SW480 (cell line): ENCODE data around the gene ANAPC4.

Experiments used
- DNase-seq: peaks from one replicate; pipeline ENCODE4 v3.0.0-alpha.2; 2016; ENCODE audit warnings: low spot score

Gene ANAPC4

GRCh38 chr4:25378437-25378743 lies 1.3 kb downstream of the ANAPC4 start:
- no peak for DNase-seq

GRCh38 chr4:25379591-25379990 lies 2.5 kb downstream of the ANAPC4 start:
- DNase-seq, result no peak

- DNase-seq, result no peak
Observed at GRCh38 chr4:25383647-25384046, 6.6 kb downstream of the ANAPC4 start.

- DNase-seq, result no peak
Observed at GRCh38 chr4:25386926-25387325, 9.9 kb downstream of the ANAPC4 start.

GRCh38 chr4:25397305-25397704 lies 20.2 kb downstream of the ANAPC4 start:
- DNase-seq, result no peak

GRCh38 chr4:25399510-25399909 lies 22.4 kb downstream of the ANAPC4 start:
- no peak for DNase-seq

GRCh38 chr4:25401066-25401465 lies 24.0 kb downstream of the ANAPC4 start:
- DNase-seq, result no peak

GRCh38 chr4:25402521-25402920 lies 25.5 kb downstream of the ANAPC4 start:
- DNase-seq, result no peak

- DNase-seq, result no peak
Observed at GRCh38 chr4:25403699-25404098, 26.6 kb downstream of the ANAPC4 start.

GRCh38 chr4:25405453-25405852 lies 28.4 kb downstream of the ANAPC4 start:
- no peak for DNase-seq

- DNase-seq, result no peak
Observed at GRCh38 chr4:25406081-25406692, 29.1 kb downstream of the ANAPC4 start.

GRCh38 chr4:25410820-25411529 lies 33.9 kb downstream of the ANAPC4 start:
- DNase-seq, result no peak

- DNase-seq, result no peak
Observed at GRCh38 chr4:25413261-25413660, 36.2 kb downstream of the ANAPC4 start.

- no peak for DNase-seq
Observed at GRCh38 chr4:25417014-25417413, 40.0 kb downstream of the ANAPC4 start.

GRCh38 chr4:25420931-25421330 lies 43.9 kb downstream of the ANAPC4 start:
- DNase-seq, result no peak

GRCh38 chr4:25421816-25422525 lies 44.9 kb downstream of the ANAPC4 start:
- no peak for DNase-seq

GRCh38 chr4:25423548-25423947 lies 46.5 kb downstream of the ANAPC4 start:
- no peak for DNase-seq

GRCh38 chr4:25424539-25425228 lies 47.6 kb downstream of the ANAPC4 start:
- DNase-seq, result no peak

GRCh38 chr4:25425361-25425760 lies 48.3 kb downstream of the ANAPC4 start:
- no peak for DNase-seq

- DNase-seq, result no peak
Observed at GRCh38 chr4:25427871-25428270, 50.8 kb downstream of the ANAPC4 start.

GRCh38 chr4:25430630-25431029 lies 53.6 kb downstream of the ANAPC4 start:
- DNase-seq, result no peak

- DNase-seq, result no peak
Observed at GRCh38 chr4:25433966-25434827, 57.1 kb downstream of the ANAPC4 start.
